ENCODE measurements around the gene TNRC6C.
A peak's percentile ranks its signal among the peaks of the same experiment; 100 is the strongest.
"Not testable (repeated sequence)": the region's sequence is repeated elsewhere in the genome, so short reads cannot be mapped to it uniquely, and the experiment has no call there.

Gene TNRC6C

DNA sequence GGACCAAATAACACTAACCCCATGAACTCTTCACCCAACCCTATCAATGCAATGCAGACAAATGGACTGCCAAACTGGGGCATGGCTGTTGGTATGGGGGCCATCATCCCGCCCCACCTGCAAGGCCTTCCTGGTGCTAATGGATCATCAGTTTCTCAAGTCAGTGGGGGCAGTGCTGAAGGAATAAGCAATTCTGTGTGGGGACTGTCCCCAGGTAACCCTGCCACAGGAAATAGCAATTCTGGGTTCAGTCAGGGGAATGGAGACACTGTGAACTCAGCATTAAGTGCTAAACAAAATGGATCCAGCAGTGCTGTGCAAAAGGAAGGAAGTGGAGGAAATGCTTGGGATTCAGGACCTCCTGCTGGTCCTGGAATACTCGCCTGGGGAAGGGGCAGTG, 91.1 kb downstream of the TNRC6C start:
- DNase-seq, result no peak

DNA sequence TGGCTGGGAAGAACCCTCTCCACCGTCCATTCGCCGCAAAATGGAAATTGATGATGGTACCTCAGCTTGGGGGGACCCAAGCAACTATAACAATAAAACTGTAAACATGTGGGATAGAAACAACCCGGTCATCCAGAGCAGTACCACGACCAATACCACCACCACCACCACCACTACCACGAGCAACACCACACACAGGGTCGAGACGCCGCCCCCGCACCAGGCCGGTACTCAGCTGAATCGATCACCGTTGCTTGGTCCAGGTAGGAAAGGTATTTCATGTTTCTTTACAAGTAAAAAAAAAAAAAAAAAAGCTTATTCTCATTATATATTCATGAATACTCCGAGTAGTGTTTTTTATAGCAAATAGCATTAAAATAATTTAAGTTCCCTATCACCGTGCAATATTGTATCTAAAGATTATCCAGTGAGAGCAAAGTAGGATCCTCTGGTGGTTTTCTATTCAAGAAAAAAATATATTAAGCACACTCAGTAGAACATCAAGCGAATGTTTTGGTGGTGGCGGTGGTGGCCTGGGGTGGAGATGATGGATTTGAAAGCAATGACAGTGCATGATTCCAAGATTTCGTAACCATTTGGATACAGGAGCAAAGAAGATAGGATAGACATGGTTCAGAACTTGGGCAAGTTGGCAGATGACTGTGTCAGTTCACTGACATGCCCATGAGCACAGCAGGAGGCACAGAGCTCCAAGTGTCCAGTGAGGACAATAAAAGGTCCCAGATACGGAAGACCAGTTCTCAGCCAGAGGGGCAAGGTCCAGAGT, 92.9 kb downstream of the TNRC6C start:
- no peak for DNase-seq

DNA sequence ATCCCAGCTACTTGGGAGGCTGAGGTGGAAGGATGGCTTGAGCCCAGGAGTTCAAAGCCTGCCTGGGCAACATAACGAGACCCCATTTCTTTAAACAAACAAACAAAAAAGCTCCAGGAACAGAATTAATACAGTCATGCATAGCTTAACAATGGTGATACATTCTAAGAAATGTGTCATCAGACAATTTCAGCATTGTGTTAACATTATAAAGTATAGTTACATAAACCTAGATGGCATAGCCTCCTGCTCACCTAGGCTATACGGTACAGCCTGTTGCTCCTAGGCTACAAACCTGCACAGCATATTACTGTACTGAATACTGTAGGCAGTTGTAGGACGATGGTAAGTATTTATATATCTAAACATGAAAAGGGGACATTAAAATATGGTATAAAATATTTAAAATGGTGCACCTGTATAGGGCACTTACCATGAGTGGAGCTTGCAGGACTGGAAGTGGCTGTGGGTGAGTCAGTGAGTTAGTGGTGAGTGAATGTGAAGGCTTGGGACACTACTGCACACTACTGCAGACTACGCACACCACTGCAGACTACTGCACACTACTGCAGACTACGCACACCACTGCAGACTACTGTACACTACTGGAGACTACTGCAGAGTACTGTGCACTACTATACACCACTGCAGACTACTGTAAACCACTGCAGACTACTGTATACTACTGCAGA, 95.4 kb downstream of the TNRC6C start:
- DNase-seq, result no peak

DNA sequence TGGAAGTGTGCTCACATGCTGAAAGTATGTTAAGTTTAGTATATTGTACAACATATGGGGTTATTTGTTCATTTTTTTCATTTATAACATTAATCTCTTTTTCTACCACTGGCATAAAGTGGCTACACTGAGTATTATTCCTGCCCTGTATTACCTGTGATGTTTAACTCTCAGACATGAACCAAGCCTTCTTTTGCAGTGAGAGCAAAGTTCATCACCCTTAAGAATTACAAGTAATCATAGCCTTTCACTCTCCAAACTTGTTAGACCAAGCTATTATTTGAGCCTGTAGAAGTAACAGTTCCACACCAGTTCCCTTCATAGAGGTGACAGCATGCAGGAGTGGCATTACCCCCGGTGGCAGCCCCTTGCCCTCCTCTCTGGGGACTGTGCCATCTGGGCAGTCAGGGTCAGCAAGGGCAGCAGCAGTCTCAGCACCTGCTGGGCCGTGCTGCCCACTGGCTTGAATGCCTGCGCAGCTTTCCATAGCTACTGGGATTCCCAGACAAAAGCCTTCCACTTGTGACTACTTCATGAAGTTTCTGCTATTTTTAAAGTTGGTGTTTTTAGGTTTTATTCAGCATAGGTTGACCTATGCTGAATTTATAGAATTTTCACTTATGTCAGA, 98.7 kb downstream of the TNRC6C start:
- no peak for DNase-seq

DNA sequence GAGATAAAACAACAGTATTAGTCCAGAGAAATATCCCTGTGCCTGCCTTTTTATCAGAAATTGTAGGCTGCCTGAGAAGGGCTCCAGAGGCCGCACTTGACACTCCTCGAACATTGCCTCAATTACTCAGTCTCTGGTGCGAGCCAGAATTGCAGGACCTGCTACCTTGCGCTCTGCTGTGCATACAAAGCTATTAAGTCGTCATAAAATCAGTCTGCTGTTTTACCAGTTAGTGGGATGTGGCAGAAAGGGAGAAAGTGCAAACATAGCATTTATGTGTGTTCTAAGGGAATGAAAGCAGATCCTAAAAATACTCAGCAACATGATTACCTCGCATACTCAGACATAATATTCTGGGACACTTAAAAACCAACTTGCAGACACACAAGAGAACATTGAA, 99.5 kb downstream of the TNRC6C start:
- no peak for DNase-seq

DNA sequence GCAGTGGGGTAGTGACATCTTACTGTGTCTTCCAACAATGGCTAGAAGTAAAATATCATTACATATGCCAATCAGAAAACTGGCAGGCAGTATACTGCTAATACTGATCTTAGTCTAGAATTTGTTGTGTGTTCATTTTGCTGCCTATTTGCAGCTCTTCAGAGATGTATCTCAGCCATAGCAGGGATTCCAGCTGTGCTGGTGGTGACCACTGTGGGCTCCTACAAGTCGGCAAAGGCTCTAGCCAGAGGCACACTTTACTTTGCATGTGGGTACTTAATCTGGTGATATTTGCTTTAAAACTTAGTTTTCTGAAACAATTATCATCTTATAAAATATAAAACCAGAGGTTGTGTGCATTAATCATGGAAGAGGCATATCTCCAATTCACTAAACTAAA, 100.1 kb downstream of the TNRC6C start:
- DNase-seq, result no peak

DNA sequence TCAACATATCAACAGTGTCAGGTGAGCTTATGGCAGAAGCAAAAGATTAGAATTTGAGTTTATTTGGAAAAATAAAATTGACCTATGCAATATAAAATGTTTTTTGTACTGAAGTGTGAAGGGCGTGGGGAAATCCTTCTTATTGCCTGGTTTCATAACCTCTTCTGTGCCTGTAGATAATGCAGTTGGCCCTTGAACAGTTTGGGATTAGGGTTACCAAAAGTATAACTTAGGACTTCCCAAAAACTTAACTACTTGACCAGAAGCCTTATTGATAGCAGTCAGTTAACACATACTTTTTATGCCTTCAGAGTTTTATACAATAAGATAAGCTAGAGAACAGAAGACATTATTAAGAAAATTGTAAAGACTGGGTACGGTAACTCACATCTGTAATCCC, 104.1 kb downstream of the TNRC6C start:
- DNase-seq, result no peak

DNA sequence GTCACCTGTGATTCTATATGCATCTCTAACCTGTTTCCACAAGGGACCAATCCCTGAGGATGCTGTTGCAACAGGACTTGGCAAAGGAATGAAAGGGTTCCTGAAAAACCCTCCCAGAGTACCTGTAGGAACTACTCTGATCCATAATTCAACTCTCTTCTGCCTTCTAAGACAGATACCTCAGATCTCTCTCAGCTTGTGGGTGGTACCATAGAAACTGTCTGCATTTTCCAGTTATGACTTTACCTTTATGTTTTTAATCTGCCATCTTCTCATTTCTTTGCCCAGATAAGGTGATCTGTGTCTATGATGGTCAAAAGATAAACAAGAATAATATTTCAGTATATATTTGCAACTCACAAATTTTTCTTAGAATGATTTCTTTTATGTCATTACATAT, 105.0 kb downstream of the TNRC6C start:
- no peak for DNase-seq

DNA sequence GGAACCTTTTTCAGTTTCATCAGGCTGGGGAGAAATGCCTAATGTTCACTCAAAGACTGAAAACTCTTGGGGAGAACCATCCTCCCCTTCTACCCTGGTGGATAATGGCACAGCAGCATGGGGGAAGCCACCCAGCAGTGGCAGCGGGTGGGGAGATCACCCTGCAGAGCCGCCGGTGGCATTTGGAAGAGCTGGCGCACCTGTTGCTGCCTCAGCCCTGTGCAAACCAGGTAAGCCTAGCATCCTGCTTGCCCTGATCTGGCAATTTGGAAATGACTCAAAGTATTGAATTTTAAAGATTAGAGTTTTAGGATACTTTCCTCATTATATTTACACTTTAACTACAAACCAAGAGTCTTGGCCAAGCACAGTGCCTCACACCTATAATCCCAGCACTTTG, 106.2 kb downstream of the TNRC6C start:
- no peak for DNase-seq

DNA sequence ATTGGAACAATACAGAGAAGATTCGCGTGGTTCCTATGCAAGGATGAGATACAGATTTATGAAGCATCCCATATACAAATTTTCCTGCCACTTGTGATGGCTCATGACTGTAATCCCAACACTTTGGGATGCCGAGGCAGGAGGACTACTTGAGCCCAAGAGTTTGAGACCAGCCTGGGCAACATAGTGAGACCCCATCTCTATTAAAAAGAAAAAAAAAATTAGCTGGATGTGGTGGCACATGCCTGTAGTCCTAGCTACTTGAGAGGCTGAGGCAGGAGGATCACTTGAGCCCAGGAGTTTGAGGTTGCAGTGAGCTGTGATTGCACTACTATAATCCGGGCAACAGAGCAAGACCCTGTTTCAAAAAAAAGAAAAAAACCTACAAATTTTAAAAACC, 108.5 kb downstream of the TNRC6C start:
- DNase-seq, result not testable (repeated sequence)

DNA sequence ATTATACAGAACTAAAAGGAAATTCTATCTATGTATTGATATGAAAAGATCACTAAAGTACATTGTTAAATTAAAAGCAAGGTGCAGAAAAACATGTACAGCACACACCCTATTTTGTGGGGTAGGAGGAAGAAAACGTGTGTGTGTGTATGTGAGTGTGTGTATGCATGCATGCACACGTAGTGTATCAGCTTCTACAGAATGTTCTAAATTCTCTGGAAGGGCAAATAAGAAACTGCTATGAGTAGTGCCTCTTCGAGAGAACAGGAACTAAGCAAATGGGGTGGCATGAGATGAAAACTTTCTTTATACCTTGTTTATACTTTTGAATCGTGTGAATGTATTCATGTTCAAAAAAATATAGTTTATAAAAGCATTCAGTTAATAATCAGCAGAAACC, 111.2 kb downstream of the TNRC6C start:
- no peak for DNase-seq

DNA sequence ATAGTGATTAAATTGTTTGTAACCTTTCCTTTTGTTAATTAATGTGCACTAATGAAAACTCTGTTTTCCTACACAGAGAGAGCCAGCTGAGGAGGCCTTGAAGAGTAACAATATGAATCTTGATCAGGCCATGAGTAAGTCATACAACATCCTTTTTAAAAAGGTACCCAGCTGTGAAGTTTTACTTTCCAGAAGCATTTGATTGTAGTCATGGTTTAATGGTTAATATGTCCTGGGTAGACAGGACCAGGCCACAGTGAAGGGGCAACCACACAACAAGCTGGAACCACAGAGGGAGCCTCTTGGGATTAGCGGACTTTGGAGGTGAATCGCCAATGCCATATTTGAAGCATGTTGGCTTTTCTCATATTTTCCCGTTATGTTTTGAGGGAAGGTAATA, 114.5 kb downstream of the TNRC6C start:
- no peak for DNase-seq

DNA sequence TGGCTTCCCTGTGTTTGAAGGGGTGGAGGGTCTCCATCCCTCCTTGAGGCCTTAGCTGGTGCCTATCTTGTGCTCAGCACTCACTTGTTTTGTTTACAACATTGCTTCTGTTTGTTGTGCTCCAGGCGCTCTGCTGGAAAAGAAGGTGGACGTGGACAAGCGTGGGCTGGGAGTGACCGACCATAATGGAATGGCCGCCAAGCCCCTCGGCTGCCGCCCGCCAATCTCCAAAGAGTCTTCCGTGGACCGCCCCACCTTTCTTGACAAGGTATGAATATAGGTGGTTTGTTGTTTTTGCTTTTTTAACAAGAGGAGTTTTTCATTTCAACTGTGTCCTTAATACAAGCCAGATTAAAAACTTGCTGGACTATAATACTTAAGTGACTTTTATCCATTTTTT, 116.5 kb downstream of the TNRC6C start:
- no peak for DNase-seq

DNA sequence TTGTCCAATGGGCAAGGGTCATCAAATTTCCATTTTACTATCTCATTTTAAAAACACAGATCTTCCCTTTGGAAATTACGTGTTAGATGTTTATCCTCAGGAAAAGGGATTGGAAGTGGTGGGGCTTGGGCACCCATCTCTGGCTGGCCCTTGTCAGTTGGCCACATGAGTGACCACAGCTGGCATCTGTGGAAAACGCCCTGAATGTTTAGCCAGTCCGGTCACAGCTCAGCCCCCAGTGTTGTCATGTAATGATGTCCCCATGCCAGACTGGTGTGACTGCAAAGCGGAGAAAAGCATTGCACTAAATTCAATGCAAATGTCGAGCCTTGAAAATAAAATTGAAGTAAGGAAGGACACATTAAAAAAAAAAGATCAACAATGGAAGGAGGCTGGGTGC, 117.0 kb downstream of the TNRC6C start:
- DNase-seq, result no peak

DNA sequence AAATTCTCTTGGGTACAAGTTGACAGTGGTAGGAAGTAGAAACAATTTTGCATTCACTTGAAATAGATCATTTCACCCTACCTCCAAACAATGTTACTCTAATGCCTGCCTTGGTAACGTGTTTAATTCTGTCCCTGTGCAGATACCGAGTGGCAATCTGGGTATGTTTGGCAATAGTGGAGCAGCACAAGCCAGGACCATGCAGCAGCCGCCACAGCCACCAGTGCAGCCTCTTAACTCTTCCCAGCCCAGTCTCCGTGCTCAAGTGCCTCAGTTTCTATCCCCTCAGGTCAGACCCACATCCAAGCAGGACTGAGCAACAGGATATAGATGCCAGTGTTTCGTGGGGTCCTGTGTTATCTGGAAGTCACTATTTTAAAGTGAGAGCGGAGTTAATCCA, 120.8 kb downstream of the TNRC6C start:
- no peak for DNase-seq

DNA sequence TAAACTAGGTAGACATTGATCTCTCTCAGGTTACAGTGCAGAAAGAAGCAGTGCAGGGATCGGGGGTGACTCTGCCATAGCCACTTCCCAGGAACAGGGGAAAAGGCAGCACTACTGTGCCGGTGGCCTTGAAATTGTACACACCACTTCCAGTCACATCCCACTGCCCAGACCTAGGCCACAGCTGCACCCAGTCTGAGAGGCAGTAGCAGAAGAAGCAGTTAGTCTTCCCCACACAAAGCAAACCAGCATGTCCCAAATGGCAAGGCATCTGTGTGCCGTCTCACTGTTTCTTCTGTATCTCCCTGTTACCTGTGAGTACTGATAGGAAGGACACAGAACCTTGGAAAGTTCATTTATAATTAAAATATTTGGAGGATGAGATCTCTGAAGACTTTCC, 123.0 kb downstream of the TNRC6C start:
- DNase-seq, result no peak

DNA sequence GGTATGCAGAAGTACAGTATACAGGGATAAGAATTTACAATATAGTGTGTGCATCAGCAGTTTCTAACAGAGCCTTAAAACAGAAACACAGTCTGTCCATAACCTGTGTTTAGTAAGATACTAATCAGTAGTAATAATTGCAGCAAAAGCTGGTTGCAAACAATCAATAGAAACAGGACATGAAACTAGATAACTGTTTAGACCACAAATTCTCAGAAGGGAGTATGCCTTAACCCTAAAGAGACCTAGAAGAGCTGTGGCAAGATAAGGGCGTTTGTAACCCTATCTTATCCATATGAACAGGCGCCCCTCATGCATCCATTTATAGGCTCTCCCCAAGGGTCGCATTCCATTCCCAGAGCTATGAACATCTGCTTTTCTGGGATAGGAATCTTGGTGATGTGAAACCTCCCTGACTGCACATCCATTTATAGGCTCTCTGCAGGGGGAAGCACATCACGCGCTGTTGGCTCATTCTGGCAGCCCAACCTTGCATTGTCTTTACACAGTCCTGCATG, 123.9 kb downstream of the TNRC6C start:
- peak; percentile 53 for DNase-seq

DNA sequence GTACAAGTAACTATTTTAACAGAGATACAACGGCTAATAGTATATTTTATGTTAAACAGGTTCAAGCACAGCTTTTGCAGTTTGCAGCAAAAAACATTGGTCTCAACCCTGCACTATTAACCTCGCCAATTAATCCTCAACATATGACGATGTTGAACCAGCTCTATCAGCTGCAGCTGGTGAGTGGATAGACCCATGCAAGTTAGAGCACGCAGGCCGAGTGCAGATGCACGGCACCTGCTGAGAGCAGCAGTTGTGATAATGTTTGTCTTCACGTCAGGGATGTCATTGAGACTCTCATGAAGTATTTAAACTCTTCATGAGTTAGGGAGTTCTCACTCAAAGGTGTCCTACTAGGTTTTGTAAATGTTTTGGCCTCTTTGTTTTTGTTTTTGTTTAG, 124.5 kb downstream of the TNRC6C start:
- peak; percentile 79 for DNase-seq

DNA sequence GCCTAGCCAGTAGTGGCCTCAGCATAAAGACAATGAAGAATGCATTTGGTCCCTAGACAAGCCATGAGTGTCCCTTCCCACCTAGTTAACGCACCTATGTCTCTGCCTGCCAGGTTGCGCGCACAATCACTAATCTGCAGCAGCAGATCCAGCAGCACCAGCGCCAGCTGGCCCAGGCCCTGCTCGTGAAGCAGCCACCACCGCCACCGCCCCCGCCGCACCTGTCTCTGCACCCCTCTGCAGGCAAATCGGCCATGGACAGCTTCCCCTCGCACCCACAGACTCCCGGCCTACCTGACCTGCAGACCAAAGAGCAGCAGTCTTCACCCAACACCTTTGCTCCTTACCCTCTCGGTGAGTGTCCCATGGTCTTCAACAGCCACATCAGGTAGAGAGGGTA, 128.2 kb downstream of the TNRC6C start:
- no peak for DNase-seq

DNA sequence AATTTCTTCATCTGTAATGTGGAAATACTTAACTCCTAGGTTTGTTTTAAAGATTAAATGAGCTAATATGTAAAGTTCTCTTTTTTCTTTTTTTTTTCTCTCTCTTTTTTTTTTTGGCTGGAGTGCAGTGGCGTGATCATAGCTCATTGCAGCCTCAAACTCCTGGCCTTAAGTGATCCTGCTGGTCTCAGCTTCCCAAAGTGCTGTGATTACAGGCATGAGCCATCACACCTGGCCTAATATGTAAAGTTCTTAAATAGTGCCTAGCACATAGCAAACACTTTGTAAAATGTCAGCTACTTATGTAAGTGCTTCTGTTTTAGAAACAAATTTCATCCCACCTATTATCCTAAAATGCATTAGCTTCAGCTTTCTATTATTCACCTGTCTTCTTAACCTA, 130.0 kb downstream of the TNRC6C start:
- no peak for DNase-seq

DNA sequence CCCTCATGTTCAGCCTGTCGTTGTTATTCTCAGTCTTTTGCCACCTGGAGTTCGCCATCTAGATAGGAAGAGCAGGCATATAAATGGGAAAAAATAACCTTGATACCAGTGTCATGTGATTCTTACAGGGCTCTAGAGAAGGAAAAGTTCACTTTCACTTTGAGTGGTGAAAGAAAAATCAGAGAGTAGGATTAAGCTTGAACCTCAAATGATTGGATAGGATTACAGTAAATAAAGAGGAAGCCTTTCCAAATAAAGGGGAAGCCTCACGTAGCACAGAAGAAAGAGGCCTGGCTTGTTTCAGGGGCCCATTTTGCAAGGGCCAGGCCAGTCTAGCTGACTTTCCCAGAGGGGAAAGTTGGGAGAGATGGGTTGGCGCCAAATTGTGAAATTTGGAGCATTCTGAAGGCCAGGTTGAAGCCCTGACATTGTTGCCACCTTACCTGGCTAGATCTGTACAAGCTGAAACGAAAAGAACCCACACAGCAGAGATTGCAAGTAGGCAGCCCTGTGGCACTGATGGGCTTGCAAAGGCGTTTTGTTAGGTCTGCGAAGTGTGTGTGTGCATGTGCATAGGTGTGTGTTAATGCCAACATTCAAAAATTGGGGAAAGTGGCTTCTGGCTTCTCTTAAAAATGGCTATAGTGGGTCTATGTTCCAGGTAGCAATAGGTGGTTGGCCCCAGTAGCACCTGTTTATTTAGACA, 131.2 kb downstream of the TNRC6C start:
- no peak for DNase-seq

DNA sequence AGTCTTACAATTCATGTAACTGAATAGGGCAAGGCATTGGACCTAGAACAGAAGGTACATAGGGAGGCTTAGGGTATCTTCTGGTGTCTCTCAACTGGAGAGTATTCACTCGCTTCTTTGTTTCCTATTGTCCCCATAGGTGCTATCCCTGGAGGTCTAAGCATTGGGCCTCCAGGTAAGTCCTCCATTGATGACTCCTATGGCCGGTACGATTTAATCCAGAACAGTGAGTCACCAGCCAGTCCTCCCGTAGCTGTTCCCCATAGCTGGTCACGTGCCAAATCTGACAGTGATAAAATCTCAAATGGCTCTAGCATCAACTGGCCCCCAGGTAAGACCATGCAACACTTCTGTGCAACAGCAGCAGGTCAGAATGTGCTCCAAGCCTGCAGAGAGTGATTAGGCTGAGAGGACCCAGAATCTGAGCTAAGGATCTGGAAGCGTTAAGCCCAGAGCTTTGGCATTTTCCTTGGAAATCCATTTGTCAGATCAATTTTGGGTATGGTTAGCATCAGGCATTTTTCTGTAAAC, 134.4 kb downstream of the TNRC6C start:
- no peak for DNase-seq

DNA sequence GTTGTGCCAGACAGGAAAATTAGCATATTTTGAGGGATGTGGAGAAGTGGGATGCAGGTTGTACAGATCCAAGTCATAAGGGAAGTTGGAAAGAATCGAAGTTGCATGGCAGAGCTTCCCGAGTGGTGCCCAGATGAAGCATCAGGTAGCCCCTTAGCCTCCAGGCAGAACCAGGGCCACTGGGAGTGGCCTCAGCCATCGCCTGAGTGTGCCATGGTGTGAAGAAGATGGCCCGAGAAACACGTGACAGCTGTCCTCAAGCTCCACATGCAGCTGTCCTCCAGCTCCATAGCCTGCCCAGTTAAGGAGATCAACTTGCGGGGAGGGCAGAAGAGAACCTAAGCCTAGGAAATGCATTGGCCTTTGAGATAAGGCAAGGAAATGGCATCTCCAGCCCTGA, 136.5 kb downstream of the TNRC6C start:
- DNase-seq, result no peak

Data from NCI-H2171 (cell line).